Left kidney (tissue), 2 donors: ENCODE data around the gene SRSF9. TPM values are rescaled to one million over a fixed set of nuclear protein-coding genes. Genes with fewer than 3 reads are reported as not detected.
"Not testable (repeated sequence)": the region's sequence is repeated elsewhere in the genome, so short reads cannot be mapped to it uniquely, and the experiment has no call there.

ENCODE experiments used
- DNase-seq: peaks from one replicate; pipeline ENCODE4 v3.0.0-alpha.2; 2013
- polyA plus RNA-seq: library from polyadenylated mRNA; unstranded; fragments of 120-200 nt; gene quantifications from one replicate; pipeline ENCODE4 v1.2.1, GENCODE V29; 2013; ENCODE audit not compliant: insufficient read length

Gene SRSF9
- polyA plus RNA-seq, 1 donor, result 222 TPM

DNA sequence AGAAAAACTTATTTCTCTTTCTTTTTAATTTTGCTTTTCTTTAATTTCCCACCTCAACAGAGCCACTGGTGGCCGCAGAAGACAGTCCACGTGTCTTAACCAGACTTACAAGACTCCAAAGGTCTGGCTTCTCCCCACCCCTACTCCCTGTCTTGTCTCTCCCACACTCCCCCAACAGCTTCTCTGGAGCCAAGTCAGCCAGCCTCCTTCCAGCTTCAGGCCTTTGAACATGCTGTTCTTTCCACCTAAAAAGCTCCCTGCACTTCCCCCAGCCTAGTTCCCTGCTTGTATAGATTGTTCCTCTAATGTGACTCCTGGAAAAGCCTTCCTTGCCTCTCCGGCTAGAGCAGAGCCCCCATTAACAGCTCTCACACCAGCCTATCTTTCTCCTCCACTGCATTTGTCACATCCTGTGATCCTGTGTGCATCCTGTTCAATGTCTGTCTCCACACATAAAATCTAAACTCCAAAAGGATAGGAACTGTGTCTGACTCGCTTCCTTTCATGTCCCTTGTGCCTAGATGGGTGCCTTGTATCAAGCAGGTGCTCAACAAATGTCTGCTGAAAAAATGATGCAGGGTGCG, 18.6 kb upstream of the SRSF9 start:
- no peak for DNase-seq

DNA sequence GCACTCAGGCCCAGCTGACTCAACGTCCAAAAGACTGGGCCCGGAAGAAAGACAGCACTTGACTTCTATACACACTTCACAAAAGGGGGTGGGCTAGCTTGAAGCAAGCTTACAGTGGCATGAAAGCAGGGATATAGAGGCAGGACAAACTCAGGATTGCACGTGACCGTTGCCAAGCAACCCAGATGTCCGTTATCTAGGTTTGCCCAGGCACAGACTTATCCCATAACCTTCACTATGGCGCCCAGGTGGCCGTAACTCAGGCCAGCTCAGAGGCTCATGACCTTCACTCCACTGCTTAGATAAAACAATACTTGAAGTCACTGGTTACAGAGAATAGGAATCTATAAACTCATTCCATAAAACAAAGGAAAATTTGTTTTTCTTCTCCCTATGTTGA, 18.0 kb upstream of the SRSF9 start:
- not testable (repeated sequence) for DNase-seq

DNA sequence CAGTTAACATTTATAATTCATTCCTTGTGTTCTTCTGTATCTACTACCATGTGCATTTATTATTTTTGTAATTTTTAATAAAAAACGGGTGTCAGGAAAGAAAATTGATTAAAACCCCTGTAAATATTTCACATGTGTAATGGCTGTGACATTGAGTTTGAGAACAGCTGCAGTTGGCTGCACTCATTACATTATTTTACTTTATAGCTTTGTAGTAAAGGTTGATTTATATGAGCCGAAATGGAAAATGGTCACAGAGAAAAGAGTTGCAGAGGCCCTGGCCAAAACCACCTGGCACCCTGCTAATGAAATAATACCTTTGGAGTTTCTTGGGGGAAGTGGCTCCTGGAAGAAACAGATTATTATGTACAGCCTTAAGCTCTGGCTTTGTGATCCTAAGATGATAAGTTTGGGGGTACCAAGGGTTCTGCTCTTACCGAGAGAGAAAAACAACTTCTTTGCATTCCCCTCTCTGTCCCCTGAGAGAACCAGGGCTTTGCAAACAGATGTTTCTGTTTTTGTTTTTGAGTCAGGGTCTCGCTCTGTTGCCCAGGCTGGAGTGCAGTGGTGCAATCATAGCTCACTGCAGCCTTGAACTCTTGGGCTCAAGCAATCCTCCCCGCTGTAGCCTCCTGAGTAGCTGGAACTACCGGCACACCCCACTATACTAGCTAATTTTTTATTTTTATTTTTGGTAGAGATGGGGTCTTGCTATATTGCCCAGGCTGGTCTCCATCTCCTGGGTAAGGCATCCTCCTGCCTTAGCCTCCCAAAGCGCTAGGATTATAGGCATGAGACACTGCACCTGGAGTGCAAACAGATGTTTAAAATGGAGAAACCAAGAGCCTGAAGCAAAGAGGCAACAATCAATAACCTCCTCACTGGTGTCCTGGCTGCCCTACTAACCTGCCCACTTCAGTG, 16.7 kb upstream of the SRSF9 start:
- peak; percentile 21 for DNase-seq

DNA sequence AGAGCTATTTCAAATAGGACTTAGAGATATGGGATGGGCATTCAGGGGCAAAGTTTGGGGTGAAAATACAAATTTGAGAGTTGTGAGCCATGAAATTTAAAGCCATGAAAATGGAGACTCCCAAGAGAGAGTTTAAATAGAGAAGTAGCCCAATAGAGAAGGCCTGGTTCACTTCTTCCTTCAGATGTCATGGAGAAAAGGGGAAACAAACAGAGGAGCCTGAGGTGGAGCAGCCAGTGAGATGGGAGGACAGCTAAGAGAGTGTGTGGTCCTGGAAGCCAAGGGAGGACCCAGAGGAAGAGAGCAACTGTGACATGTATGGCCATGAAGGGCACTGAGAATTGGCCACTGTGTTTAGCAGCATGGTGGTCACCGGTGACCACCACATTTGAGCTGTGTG, 14.1 kb upstream of the SRSF9 start:
- DNase-seq, result no peak

DNA sequence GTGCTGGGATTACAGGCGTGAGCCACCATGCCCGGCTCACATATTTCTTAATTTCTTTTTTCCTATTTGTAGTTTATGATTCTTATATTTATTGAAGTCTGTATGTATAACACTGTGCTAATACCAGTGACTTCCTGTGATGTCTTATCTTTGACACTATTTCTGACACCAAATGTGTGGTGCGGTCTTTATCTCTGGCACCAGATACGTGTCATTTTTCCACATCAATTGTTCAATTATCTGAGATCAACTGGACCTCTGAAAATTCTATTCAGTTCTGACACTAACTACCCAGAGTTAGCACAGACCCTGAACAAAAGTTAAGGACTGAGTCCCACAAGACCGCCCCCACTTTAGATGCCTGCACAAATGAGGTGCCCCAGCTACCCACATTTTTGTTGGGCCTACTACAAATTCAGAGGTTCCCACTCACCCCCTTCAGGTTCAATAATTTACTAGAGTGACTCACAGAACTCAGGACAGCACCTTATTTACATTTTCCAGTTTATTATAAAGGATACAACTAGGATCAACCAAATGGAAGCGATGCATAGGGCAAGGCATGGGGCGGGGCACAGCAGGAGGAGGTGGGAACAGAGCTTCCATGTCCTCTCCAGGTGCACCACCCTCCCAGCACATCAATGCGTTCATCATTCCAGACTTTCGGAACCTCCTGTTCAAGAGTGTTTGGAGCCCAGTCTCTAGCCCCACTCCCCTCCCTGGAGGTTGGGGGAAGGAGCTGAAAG, 11.6 kb upstream of the SRSF9 start:
- no peak for DNase-seq

DNA sequence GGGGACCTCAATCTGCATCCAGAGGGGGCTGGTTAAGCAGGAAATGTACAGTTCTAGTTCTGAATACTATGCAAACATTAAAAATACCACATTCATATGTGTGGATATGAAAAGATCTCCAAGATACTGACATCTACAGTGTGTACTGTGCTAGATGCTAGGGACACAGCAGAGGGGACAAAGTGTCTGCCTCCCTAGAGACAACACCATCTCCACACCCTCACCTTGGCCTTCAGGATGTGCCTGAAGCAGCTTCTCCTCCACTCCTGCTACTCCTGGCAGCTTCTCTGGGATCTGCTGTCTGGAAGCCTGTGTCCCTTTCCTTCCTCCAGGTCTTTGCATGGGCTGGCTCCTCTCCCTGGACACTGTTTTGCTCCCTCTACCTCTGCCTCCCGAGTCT, 10.7 kb upstream of the SRSF9 start:
- no peak for DNase-seq

DNA sequence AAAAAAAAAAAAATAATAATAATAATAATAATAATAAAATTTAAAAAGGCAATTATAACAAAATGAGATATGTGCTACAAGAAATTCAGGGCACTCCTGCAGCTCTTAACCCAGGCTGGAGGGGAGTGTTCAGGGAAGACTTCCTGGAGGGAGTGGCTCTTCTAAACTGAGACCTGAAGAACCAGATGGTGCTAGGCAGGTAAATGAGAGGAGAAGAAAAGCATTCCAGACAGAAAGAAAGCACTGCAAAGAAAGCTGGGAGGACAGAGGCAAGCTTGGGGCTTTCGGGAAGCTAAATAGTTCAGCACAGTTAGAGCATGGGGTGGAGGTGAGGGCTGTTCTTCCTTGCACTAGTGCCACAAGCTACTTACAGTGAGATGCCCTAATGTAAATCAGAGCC, 9.9 kb upstream of the SRSF9 start:
- no peak for DNase-seq

DNA sequence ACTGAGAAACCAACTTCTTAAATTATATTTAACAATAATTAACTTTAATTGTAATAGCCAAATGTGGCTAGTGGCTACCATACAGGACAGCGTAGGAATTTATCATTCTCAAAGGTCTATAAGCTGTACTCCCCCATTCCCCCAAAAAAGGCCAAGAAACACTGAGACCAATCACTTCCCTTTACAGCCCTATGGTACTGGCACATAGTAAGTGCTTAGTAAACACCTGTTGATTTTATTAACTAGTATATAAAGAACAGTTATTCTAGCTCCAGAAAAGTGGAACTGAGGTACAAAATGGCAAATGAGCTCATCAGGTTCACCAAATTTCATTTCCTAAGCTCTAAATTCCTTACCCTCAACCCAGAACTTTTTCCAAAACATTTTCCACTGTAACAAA, 6.1 kb upstream of the SRSF9 start:
- DNase-seq, result no peak

DNA sequence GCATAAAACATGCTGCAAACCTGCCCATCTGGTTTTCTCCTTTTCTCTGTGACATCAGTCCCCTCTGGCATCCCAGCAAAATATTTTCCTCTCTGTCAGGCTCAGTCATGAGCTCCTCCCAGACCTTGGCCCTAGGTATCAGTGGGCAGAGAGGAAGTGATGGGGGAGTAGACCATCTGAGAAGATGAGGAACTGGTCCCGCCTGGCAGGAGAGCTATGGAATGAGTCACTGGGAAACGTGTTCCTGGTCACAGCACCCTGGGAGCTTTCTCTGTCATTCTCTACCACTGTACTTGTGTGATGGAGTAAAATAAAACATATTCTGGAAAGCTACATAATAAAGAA, 5.0 kb upstream of the SRSF9 start:
- DNase-seq, result peak; percentile 50

DNA sequence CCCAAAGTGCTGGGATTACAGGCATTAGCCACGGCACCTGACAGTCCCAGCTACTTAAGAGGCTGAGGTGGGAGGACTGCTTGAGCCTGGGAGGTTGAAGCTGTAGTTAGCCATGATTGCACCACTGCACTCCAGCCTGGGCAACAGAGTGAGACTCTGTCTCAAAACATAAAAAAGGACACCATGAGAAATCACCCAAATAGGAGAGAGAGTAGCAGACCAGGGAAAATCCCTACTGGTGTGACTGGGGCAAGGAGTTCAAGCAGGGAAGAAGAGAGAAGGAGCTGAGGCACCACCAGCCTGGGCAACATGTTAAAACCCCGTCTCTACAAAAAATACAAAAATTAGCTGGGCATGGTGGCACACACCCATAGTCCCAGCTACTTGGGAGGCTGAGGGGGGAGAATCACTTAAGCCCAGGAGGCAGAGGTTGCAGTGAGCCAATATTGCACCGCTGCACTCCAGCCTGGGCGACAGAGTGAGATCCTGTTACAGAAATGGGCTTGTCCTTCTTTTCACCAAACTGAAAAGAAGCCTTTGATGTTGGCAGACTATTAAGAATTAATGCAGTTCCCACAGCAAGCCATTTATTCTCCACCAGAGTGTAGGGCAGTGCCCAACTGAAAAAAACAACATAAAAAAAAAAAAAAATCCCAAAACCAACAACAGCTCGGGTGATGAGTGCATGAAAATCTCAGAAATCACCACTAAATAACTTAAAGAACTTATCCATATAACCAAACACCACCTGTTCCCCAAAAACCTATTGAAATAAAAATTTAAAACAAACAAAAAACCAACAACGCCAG, 4.5 kb upstream of the SRSF9 start:
- DNase-seq, result no peak

DNA sequence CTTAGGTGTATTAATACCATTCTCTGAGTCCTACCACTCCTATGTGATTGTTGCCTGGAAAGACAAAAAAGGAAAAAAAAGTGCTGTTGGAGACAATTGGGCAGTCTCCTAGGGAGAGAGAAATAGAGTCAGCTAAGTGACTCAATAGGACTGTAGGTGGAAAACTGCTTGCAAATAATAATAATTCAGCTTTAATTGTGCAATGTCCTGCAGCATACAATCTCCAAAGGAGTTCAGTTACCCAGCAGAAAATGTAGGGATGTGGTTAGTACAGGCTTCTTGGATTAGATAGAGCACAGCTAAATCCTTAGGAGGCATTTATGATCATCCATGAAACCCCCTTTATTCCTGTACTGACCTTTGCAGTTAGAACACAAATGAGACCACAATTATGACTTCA, 3.0 kb upstream of the SRSF9 start:
- DNase-seq, result no peak

DNA sequence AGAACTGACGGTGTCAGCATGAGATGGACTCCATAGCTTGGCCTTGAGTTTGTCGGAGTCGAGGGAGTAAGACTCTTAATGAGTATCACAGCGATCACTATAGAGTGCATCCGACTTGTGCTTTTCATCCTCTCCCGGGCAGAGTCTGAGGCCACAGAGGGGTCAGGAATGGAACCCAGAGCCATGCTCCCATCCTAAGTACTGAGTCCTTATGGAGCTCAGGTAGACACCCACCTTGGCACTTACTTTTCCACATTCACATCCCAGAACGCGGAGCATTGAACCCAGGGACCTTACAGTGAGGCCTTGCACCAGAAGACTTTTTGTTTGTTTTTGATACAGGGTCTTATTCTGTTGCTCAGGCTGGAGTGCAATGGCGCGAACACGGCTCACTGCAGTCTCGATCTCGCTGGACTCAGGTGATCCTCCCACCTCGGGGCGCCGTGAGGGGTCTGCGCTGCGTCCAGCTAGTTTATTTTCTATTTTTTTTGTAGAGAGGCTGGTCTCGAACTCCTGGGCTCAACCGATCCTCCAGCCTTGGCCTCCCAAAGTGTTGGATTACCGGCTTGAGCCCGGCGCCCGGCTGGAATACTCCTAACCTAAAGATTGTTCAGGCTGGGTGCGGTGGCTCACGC, 719 bp upstream of the SRSF9 start:
- no peak for DNase-seq

DNA sequence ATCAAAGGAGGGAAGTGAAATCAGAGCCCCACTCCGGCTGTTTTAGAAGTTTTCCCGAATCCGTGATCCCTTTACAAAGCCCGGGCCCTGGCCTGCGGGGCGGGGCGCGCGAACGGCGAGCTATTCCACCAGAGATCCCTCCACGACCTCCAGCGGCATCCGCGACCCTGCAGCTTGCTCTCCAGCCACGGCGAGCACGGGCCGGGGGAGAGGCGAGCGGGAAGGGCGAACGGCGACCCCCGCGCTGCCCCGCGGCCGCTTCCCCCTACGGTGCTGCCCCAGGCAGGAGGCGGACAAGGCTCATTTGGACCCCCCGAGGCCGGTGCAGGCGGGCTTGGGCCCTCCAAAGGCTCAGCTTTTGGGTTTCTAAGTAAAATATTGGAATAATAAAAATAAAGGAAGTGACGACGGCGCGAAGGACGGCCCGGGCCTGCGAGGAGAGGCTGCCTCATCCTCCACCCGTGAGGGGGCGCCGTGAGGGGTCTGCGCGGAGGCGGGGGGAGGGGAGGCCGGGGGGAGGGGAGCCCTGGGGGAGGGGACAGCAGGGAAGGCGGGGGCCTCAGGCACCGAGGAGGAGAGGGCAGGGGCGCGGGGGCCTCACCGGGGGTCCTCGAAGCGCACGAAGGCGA, 613 bp downstream of the SRSF9 start:
- DNase-seq, result peak; percentile 51

DNA sequence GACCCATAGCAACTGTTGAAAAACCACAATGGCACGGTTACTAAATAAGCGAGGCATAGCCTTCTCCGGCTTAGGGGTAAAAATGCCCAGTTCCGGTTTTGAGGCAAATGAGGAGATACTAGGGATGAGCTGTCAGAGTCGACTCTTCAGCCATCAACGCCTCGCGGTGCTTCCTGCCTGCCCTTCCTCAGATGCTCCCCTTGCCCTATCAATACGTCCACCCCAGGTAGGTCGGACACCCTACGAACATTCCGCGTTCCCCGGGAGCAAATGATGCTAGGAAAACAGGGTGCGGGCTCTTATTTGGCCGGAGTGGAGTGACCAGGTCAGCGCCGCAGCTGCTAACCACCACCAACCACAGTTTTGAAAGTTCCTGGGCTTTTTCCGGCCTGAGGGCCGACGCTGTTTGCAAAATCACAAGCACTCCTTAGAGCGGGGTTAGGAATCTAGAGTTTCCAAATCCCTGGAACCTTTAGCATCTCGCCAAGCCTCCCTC, 1.2 kb downstream of the SRSF9 start:
- DNase-seq, result peak; percentile 38

DNA sequence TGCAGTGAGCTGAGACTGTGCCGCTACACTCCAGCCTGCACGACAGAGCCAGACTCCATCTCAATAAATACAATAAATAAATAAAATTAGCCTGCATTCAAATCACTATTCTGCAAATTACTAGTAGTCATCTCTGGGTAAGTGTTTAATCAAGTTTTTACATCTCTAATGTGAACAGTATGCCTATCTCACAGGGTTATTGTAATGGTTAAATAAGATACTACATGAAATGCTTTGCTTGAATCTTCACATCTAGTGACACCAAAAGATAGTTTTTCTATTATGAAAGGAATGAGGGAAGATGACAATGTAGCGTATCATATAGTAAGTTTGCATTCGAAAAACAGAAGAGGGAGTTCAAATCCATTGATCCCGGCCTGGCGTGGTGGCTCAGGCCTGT, 2.1 kb downstream of the SRSF9 start:
- DNase-seq, result no peak

DNA sequence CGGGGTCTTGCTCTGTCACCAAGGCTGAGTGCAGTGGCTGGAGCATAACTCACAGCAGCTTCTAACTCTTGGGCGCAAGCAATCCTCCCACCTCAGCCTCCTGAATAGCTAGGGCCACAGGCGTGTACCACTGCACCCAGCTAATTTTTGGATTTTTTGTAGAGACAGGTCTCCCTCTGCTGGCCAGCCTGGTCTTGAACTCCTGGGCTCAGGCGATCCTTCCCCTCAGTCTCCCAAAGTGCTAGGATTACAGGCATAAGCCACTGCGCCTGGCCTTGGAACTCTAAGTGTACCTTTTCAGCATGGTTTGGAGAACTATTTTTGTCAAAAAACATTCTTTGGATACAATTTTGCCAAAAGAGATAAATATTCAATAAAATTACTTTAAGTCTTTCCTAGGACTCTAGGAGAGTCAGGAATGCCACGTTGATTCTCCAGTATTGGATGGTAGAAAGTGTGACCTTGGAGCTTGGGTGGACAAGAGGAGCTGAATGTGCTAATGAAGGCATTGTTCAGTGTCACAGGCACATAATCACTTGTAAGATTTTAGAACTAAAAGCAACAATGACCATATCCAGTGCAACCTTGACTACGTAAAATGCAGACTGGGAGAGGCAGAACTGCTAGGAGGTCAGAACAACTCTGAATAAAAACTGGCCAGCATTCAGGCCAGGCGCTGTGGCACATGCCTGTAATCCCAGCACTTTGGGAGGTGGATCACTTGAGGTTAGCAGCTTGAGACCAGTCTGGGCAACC, 2.8 kb downstream of the SRSF9 start:
- no peak for DNase-seq

DNA sequence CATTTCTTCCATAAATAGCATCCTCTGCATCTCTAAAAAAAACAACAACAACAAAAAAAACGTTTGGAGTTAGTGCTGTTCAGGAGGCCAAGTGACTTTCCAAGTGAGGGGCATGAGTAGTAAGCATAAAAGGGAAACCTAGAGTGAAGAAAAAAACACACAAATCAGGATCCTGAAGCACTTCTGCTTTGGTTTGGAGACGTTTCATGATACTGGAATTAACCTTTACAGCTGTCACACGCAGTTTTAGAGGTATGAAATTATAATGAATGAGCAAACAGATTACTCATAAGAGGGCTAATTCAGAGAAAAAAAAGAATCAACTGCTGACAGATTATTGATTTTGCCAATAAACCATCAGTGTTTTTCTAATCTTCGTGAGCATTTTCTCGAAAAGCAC, 3.8 kb downstream of the SRSF9 start:
- DNase-seq, result no peak

DNA sequence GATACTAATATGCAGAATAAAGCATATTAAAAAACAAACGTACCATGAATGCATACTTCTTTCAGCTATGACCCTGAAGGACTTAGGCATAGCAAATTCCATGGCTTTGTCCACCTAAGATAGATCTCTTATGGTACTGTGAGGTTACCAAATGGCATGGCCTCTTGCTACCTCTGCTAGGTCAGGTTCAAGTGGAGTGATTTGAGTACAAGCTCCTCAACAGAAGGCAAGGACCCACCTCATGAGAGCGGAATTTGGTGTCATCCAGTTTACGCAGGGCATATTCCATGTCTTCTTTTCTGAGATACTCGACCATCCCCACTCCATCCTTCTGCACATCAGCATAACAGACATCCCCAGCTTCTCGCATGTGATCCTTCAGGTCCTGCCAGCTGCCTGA, 5.8 kb downstream of the SRSF9 start:
- no peak for DNase-seq

DNA sequence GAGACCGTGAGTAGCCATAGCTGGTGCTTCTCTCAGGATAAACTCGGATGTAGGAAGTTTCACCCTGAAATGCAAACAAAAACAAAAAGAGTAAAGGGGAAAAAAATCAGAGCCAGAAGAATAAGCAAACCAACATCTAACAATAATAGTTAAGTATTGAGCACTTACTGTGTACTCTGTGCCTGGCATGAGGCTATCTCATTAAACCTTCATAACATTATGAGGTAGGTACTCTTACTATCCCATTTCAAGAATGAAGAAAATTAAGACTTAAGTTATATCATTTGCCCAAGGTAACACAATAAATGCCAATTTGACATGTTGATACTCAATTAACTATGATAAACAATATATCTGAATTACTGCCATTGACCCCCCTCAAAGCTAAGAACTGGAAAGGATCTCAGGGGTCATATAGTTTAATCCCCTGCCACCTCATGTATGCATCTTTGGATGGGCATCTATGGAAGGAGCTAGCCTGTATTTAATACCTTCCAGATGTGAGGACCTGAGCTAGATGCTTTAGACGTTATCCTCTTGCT, 7.4 kb downstream of the SRSF9 start:
- DNase-seq, result no peak

DNA sequence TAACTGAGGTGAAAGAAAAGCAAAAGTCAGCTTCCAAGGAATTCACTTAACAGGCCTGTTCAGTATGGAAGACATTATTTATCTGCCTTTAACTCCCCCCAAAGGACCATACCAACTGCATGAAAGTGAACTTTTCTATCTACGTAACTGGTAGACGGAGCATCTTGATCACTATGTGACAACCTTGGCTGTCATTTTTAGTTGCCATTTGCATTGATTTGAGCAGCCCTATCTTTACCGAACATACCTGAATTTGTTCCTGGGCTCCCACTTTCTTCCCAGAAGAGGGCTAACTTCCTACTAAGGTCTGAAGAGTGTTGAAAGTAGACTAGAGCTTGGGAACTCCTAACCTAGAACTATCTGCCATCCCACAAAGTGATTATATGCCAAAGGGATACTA, 9.4 kb downstream of the SRSF9 start:
- no peak for DNase-seq
